Karpas-422 (cell line): ENCODE measurements around the gene CABLES2. TPM values are rescaled to one million over a fixed set of nuclear protein-coding genes. Genes with fewer than 3 reads are reported as not detected.

Experiments used
- DNase-seq: peaks from one replicate; pipeline ENCODE4 v3.0.0-alpha.2; 2015
- H2AFZ ChIP-seq: fragments of 200-600 bp; sonication (generic); 2 replicates; pipeline ENCODE4 v1.6.1; 2014; ENCODE audit warnings: antibody characterized with exemption, low read length, mixed read lengths
- H3K27ac ChIP-seq: fragments of 200-600 bp; sonication (generic); 2 replicates; pipeline ENCODE4 v1.5.1; 2014; ENCODE audit warnings: mild to moderate bottlenecking, low read length, moderate library complexity
- H3K27me3 ChIP-seq: fragments of 200-600 bp; sonication (generic); 2 replicates; pipeline ENCODE4 v1.6.1; 2014; ENCODE audit warnings: low read length, mixed read lengths
- H3K36me3 ChIP-seq: fragments of 200-600 bp; sonication (generic); 2 replicates; pipeline ENCODE4 v1.6.1; 2014; ENCODE audit warnings: low read length, mixed read lengths; ENCODE audit not compliant: insufficient read depth
- H3K4me1 ChIP-seq: fragments of 200-600 bp; sonication (generic); 2 replicates; pipeline ENCODE4 v1.6.1; 2014; ENCODE audit warnings: mild to moderate bottlenecking, low read length, mixed read lengths
- H3K4me2 ChIP-seq: fragments of 200-600 bp; sonication (generic); 2 replicates; pipeline ENCODE4 v1.6.1; 2014; ENCODE audit warnings: low read length, low read depth, mild to moderate bottlenecking; ENCODE audit not compliant: poor library complexity, severe bottlenecking
- H3K4me3 ChIP-seq: fragments of 200-600 bp; sonication (generic); 2 replicates; pipeline ENCODE4 v1.5.1; 2014; ENCODE audit warnings: mild to moderate bottlenecking, antibody characterized with exemption, low read length, mixed read lengths
- H3K79me2 ChIP-seq: fragments of 200-600 bp; sonication (generic); 2 replicates; pipeline ENCODE4 v1.6.1; 2014; ENCODE audit warnings: mild to moderate bottlenecking, low read length, mixed read lengths
- H3K9ac ChIP-seq: fragments of 200-600 bp; sonication (generic); 2 replicates; pipeline ENCODE4 v1.6.0; 2014; ENCODE audit warnings: low read length
- H3K9me2 ChIP-seq: fragments of 200-600 bp; sonication (generic), shearing (Covaris generic); replicated peaks from 2 replicates; pipeline ENCODE4 v1.6.0; 2014; ENCODE audit warnings: mild to moderate bottlenecking, low read length, moderate library complexity; ENCODE audit not compliant: insufficient read depth
- H3K9me3 ChIP-seq: fragments of 300-700, 200-600 bp; sonication (generic); 2 replicates; pipeline ENCODE4 v1.6.1; 2014; ENCODE audit warnings: low read length, mixed read lengths
- H4K20me1 ChIP-seq: fragments of 200-600 bp; sonication (generic); 2 replicates; pipeline ENCODE4 v1.6.1; 2014; ENCODE audit warnings: mild to moderate bottlenecking, antibody characterized with exemption, low read length, low read depth; ENCODE audit not compliant: insufficient read depth
- total RNA-seq: library from RNA; depleted of rRNA; stranded (reverse); fragments of >200 nt; shearing (Covaris generic); gene quantifications from 2 replicates; pipeline ENCODE4 v1.2.3, GENCODE V29; 2014; ENCODE audit warnings: low replicate concordance

Gene CABLES2
- total RNA-seq, 1 experiment from 2014 or later = 7.6 TPM

DNA sequence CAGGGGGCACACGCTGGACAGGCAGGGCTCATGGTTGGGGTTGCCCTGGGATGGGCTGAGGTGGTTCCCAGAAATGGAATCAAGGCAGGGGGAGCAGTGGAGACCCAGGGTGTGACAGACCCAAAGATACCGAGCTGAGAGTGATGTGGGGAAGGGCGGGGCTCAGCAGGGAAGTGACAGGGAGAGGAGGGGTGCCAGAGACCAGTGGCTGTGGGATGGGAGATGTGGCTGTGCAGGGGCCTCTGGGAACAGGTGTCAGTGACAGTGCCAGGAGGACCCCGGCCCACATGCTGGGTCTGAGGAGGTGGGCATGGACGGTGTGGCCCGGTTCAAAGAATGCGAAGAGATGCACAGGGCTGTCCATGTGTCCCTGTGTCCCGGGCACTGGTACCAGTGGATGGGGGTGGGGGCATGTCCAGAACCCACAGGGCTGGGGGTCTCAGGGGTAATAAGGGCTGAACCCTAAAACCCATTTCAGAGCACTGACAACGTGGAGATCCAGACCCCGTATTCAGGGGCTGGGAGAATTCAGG, 1.0 kb downstream of the CABLES2 start:
- Histone ChIP-seq H3K4me3 (peak overlapping the region; percentile 99), H2AFZ (no peak overlapping the region), H3K27me3 (no peaks in the 10 kb centered on the region), H4K20me1 (peaks cover 10% of the 10 kb centered on the region; the same call in 1 of the 2 replicates), H3K9me2 (no peaks in the 10 kb centered on the region), H3K9me3 (no peaks in the 10 kb centered on the region), H3K27ac (no peak overlapping the region), H3K4me1 (peaks cover 29% of the 10 kb centered on the region), H3K36me3 (no peaks in the 10 kb centered on the region), H3K4me2 (peak overlapping the region; percentile 83), H3K9ac (peak overlapping the region; percentile 93), H3K79me2 (peaks cover 23% of the 10 kb centered on the region)
- DNase-seq = no peak

DNA sequence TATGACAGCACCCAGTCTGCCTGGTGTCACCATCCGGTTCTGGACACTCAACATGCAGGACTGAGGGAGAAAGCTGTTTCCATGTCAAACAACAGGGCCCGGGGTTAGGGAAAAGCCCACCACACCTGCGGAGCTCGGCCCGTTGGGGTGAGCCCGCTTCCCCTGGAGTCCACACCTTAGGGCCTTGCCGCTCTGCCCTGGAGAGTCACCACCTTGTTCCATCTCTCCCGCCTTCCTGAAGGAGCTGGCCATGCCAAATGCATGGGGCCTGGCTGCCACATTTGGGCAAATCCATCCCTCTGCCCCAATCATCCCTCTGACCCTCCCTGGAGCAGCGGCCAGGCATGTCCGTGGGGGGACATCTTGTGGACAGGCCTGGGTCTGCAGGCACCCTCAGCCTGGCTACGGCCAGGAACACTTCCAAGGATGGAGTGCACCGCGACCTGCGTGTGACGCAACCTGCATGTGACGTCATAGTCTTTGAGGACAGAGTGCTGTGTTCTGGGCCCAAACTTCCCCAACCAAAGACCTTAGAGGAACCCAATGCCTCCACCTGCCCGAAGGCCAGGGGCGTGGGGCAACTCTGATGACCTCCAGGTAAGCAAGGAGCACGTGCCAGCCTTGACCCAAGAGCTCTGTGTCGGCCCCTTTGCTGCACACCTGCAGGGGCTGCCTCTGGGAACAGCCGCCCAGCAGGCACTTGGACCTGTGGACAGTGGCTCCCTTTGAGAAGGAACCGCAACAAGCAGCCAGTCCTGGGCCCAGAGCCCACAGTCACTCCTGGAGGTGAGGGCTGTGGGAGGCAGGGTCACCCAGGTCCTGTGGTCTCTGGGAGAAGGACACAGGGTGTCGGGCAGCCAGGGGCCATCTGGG, 1.7 kb downstream of the CABLES2 start:
- Histone ChIP-seq H3K4me1 (peaks cover 28% of the 10 kb centered on the region), H3K4me2 (peak overlapping the region; percentile 83), H2AFZ (no peak overlapping the region), H3K27ac (no peak overlapping the region), H3K9ac (peak overlapping the region; percentile 93), H4K20me1 (peaks cover 7% of the 10 kb centered on the region; the same call in 1 of the 2 replicates), H3K27me3 (no peaks in the 10 kb centered on the region), H3K79me2 (peaks cover 23% of the 10 kb centered on the region), H3K9me2 (no peaks in the 10 kb centered on the region), H3K4me3 (peak overlapping the region; percentile 99; the same call in 1 of the 2 replicates), H3K9me3 (no peaks in the 10 kb centered on the region), H3K36me3 (no peaks in the 10 kb centered on the region)
- no peak for DNase-seq

DNA sequence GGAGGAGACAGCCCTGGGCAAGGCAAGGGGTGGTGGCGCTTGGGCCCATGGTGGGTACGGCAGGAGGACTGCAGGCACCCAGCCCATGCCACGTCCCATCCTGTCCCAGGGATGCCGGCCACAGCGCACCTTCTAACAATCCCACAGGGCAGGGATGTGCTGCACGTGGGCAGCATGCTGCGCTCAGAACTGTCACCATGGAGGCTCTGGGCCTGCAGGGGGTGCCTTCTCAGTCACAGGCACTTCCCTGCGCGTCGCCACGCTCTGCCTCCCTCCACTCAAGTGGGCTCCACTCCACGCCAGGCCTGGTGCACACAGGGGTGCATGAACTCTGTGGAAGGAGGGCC, 2.4 kb downstream of the CABLES2 start:
- Histone ChIP-seq H3K4me1 (peaks cover 22% of the 10 kb centered on the region), H3K9ac (0 out of 2 replicates have a peak overlapping the region, but pooled peaks have one; percentile 12), H3K4me3 (no peak overlapping the region), H4K20me1 (peaks cover 7% of the 10 kb centered on the region; the same call in 1 of the 2 replicates), H3K79me2 (peaks cover 23% of the 10 kb centered on the region), H3K4me2 (no peak overlapping the region), H3K27ac (no peak overlapping the region), H3K9me2 (no peaks in the 10 kb centered on the region), H3K27me3 (no peaks in the 10 kb centered on the region), H3K9me3 (no peaks in the 10 kb centered on the region), H2AFZ (no peak overlapping the region), H3K36me3 (no peaks in the 10 kb centered on the region)
- DNase-seq = no peak

DNA sequence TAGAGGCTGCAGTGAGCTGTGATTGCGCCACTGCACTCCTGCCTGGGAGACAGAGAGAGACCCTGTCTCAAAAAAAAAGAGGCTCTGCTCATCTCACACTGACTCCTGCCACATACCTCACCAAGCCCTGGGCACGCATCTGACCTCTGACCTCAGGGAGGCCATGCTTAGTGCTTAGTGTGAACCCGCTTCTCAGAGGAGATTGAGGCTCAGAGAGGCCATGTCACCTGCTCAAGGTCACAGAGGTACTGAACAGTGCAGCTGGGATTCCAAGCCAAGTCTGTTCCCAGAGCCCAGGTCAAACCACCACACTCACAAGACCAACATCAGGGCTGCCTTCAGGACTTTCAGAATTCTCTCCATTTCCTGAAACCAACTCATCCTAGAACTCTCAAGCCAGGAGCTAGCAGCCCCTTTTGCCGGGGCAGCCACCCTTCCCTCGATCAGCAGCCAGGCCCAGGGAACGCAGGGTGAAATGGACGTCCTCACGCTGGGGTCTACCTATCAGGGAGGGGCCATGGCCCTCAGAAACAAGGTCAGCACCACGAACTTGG, 2.9 kb downstream of the CABLES2 start:
- Histone ChIP-seq H2AFZ (no peak overlapping the region), H3K9ac (no peak overlapping the region), H3K79me2 (peaks cover 23% of the 10 kb centered on the region)

DNA sequence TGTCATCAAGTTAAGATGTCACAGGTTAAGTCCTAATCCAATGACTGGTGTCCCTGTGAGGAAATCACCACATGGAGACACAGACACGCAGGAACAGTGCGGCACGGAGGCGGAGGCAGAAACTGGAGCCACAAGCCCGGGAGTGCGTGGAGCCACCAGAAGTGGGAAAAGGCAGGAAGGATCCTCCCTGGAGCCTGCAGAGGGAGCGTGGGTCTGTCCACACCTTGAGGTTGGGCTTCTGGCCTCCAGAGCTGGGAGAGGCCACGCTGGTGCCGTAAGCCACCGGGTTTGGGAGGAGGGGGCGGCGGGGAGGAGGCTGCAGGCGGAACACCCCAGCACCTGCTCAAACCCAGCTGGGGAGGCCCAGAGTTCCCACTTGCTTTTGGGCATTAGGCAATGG, 3.8 kb downstream of the CABLES2 start:
- no peak overlapping the region for H3K9ac ChIP-seq
- no peak overlapping the region for H3K4me3 ChIP-seq
- H3K36me3 ChIP-seq = no peaks in the 10 kb centered on the region
- H4K20me1 ChIP-seq = peaks cover 7% of the 10 kb centered on the region; the same call in 1 of the 2 replicates
- H3K9me3 ChIP-seq = no peaks in the 10 kb centered on the region
- H3K79me2 ChIP-seq = peaks cover 23% of the 10 kb centered on the region
- peaks cover 20% of the 10 kb centered on the region for H3K4me1 ChIP-seq
- no peak overlapping the region for H3K27ac ChIP-seq
- H3K27me3 ChIP-seq = no peaks in the 10 kb centered on the region
- H3K4me2 ChIP-seq = no peak overlapping the region
- H2AFZ ChIP-seq = no peak overlapping the region
- H3K9me2 ChIP-seq = no peaks in the 10 kb centered on the region
- DNase-seq = no peak

More for the DNA sequence above, 2.9 kb downstream of the CABLES2 start:
- Histone ChIP-seq H3K9me3 (no peaks in the 10 kb centered on the region), H3K27me3 (no peaks in the 10 kb centered on the region), H3K4me3 (no peak overlapping the region), H3K9me2 (no peaks in the 10 kb centered on the region), H4K20me1 (peaks cover 7% of the 10 kb centered on the region; the same call in 1 of the 2 replicates), H3K4me1 (peaks cover 20% of the 10 kb centered on the region), H3K27ac (no peak overlapping the region), H3K36me3 (no peaks in the 10 kb centered on the region), H3K4me2 (no peak overlapping the region)
- DNase-seq = no peak

DNA sequence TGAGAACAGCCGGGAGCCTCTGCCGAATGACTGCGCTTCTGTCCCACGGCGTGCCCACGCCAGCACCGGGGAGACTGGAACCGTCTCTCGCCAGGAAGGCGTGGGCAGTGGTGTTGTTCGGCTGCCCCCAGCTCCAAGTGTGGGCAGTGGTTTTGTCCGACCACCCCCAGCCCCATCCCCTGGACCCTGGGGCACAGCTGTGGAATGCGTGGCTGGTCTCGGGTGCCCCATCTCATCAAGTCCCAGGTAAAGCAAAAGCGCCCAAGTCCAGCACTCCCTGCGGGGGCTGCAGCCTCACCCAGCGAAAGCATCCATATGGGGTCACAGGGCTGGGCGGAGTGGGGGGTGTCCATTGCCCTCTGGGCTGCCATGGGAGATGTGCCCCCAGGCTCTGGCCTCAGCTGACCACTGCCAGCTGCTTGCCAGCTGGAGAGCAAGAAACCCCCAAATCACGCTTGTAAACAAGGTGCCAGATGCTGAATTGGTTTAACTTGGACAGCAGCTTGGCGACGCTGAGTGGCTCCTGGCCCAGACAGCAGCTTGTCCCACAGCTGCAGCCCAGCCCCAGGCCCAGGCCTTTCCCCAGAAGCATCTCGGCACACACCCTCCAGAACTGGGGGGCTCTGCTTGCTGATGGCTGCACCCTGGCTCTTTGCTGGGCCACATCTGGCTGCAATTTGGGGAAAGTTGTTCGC, 4.5 kb downstream of the CABLES2 start:
- H3K27me3 ChIP-seq = no peaks in the 10 kb centered on the region
- H3K9me2 ChIP-seq = no peaks in the 10 kb centered on the region
- H3K9me3 ChIP-seq = no peaks in the 10 kb centered on the region
- H3K79me2 ChIP-seq = peaks cover 23% of the 10 kb centered on the region
- peaks cover 7% of the 10 kb centered on the region; the same call in 1 of the 2 replicates for H4K20me1 ChIP-seq
- no peak for DNase-seq
- H3K9ac ChIP-seq = no peak overlapping the region
- H3K4me3 ChIP-seq = no peak overlapping the region
- no peaks in the 10 kb centered on the region for H3K36me3 ChIP-seq
- no peak overlapping the region for H3K4me2 ChIP-seq
- no peak overlapping the region for H2AFZ ChIP-seq
- peaks cover 16% of the 10 kb centered on the region for H3K4me1 ChIP-seq
- no peak overlapping the region for H3K27ac ChIP-seq

DNA sequence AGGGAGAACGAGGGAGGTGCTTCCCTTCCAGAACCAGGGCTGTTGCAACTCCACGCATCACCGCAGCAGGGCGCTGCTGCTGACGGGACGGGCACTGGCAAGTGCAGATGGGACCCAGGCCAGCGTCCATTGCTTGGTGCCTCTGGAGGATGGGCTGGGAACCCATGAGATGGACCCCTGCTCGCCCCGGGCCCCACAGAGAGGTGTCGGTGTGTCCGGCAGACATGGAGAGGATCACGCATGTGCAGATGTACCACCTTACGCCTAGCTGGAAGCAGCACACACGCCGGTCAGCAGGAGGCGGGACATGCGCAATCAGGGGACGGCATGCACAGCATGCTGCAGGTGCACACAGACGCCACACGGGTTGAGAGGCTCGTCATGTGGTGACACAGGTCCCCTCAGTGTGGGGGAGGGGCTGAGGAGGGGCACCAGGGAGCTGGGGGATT, 5.7 kb downstream of the CABLES2 start:
- no peak for DNase-seq
- H2AFZ ChIP-seq = no peak overlapping the region
- no peaks in the 10 kb centered on the region for H3K9me2 ChIP-seq

DNA sequence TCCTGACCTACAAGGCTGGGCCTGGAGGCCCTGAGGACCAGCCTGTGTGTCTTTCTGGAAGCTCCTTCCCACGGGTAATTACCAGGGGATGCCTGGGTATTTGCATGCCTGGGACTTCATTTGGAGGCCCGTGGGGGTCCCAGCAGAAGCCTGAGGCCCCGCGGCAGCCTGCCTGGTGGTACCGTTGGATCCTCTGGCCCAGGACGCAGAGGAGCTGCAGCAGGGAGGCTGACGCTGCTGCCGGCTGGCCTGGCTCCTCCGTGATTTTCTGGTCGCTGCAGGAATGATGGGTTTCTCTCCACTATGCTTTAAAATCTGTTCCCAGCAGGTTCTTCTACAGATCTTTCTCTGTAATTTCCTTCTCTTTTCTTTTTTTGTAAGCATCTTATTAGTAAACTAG, 6.5 kb downstream of the CABLES2 start:
- peaks cover 11% of the 10 kb centered on the region for H3K79me2 ChIP-seq
- H3K27me3 ChIP-seq = no peaks in the 10 kb centered on the region
- H3K9ac ChIP-seq = no peak overlapping the region
- peaks cover 2% of the 10 kb centered on the region for H3K4me1 ChIP-seq
- H3K9me3 ChIP-seq = no peaks in the 10 kb centered on the region
- H3K4me3 ChIP-seq = no peak overlapping the region
- H3K4me2 ChIP-seq = no peak overlapping the region
- H2AFZ ChIP-seq = no peak overlapping the region
- no peak overlapping the region for H3K27ac ChIP-seq
- no peaks in the 10 kb centered on the region for H3K36me3 ChIP-seq
- H4K20me1 ChIP-seq = no peaks in the 10 kb centered on the region
- H3K9me2 ChIP-seq = no peaks in the 10 kb centered on the region
- no peak for DNase-seq

More for the DNA sequence above, 5.7 kb downstream of the CABLES2 start:
- H3K27me3 ChIP-seq = no peaks in the 10 kb centered on the region
- H3K9me3 ChIP-seq = no peaks in the 10 kb centered on the region
- H3K9ac ChIP-seq = no peak overlapping the region
- H3K79me2 ChIP-seq = peaks cover 19% of the 10 kb centered on the region
- H4K20me1 ChIP-seq = peaks cover 5% of the 10 kb centered on the region; the same call in 1 of the 2 replicates
- H3K4me3 ChIP-seq = no peak overlapping the region
- no peak overlapping the region for H3K27ac ChIP-seq
- H3K4me2 ChIP-seq = no peak overlapping the region
- no peaks in the 10 kb centered on the region for H3K36me3 ChIP-seq
- peaks cover 10% of the 10 kb centered on the region for H3K4me1 ChIP-seq
